NCI-H1105 (cell line): ENCODE results near the gene ATF5.

Source experiments
- DNase-seq: peaks from one replicate; lab custom pipeline; 2025; lab: John Stamatoyannopoulos, UW

Gene ATF5

DNA sequence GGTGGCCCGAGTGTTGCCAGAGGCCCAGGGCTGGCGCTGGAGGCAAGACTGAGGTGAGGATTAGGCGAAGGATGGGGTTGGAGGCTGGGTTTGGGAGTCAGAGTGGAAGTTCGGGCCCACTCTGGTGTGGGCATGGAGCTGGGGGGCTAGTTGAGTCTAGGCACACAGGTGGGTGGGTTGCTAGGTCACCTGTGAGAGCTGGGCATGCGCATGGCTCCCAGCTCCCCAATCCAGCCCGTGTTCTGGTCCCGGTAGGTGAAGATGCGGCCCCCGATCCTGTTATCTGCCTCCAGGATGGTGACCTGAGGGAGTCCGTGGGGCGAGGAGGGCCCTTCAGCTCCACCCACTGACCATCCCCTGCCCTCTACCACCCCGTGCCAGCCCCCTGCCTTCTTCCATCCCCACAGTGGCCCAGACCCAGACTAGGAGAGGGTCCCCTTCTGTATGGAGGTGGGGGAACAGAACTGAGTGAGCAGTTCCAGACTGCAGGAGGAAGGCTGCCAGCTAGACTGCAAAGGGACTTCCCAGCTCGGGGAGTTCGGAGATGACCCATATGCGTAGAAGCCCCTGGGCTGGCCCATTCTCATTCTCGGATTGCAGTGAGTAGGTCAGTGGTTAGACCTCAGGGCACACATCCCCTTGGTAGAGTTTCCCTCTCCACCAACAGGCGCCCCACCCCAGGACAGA, 34.0 kb upstream of the ATF5 start:
- DNase-seq = no peak

DNA sequence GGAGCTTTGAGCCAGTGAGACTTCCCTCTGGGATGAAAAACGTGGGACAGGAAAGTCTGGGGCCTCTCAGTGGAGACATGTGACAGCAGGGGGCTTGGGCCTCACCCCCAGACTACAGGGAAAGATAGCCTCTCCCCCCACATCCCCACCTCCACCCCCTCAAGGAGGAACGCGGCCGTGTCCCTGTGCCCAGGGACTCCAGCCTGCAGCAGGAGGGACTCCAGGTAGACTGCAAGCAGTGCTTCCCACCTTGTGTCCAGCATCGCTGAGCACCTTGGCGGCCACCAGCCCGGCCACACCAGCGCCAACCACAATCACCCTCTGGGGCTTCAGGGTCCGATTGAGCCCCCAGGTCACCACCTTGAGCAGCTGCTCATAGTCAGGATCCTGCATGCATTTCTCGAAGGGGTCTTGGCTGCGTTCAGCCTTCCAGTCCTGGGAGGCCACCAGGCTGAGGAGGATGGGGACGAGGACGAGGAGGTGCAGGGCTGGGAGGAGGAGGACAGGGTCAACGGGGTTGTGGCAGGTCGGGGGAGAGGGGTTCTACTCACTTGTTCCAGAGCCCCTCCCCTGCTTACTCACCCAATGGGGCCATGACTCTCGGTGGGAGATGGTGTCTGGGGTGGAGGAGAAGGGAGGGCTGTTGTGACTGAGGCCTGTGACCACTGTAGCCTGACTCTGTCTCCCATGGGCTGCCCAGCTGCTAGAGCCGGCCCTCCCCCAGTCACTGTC, 33.3 kb upstream of the ATF5 start:
- no peak for DNase-seq

- DNase-seq = no peak
These were observed 32.0 kb upstream of the ATF5 start, which contains the start of gene IL4I1 for GRCh38 chr19:49896863-49897621. Gene IL4I1, minus strand, starts transcription at chr19:49896887. Its CDS starts 727 bp downstream, at chr19:49896160.

GRCh38 chr19:49904136-49904535, 24.9 kb upstream of the ATF5 start:
- no peak for DNase-seq

- no peak for DNase-seq
These were observed 22.0 kb upstream of the ATF5 start for GRCh38 chr19:49906879-49907564.

- DNase-seq = no peak
These were observed 21.1 kb upstream of the ATF5 start for GRCh38 chr19:49907745-49908446.

DNA sequence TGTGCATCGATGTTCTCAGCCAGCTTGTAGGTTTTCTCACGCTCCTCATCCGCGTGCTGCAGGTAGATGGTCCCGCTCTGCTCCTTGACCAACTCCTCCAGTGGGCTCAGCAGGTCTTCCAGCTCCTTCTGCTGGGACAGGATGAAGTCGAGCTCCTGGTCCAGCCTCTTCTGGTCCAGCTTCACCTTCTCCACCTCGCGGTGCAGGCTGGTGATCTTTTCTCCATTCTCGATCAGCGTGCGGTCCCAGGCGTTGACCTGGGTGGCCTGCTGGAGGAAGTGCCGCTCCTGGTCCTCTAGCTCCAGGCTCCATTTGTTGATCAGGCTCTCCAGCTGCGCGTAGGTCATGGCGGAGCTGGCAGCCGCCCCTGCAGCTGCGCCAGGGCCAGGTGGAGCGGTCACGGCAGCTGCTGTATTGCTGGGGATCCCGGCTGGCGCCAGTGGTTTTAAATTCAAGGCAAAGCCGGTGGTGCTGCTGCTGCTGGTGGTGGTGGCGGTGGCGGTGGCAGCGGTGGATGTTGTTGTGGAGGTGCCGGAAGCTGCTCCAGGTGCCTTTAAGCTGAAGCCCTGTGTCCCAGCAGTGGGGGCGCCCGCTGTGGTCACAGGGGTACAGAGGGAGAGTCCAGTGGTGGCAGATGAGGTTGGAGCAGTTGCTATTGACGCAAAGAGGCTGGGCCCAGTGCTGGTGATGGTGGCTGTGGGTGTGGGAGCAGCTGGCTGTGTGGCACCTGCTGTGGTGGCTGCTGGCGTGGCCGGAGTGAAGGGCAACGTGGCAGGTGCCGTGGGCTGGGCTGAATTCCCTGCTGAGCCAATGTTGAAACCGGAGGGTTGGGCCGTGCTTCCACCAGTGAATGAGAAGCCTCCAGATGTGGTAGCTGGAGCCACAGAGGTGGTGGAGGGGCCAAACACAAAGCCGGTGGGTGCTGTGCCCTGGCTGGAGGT, 20.3 kb upstream of the ATF5 start:
- no peak for DNase-seq

DNA sequence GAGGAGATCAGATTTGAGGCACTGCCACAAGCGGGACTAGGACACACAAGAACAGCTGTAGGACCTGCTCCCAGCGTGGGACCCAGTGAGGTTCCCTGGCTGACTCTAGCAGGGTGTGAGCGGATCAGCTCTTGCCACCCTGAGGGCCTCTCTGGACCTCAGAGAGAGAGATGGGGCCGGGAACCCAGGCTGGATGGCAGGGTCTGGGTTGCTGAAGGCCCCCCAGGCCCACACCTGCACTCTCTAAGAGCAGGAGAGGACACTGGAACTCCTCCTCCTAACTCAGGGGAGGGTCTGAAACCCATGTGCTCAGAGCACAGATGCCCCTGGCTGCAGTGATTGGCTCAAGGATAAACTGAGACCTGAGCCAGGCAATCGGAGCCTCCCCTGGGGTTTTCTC, 18.8 kb upstream of the ATF5 start:
- DNase-seq = no peak

DNA sequence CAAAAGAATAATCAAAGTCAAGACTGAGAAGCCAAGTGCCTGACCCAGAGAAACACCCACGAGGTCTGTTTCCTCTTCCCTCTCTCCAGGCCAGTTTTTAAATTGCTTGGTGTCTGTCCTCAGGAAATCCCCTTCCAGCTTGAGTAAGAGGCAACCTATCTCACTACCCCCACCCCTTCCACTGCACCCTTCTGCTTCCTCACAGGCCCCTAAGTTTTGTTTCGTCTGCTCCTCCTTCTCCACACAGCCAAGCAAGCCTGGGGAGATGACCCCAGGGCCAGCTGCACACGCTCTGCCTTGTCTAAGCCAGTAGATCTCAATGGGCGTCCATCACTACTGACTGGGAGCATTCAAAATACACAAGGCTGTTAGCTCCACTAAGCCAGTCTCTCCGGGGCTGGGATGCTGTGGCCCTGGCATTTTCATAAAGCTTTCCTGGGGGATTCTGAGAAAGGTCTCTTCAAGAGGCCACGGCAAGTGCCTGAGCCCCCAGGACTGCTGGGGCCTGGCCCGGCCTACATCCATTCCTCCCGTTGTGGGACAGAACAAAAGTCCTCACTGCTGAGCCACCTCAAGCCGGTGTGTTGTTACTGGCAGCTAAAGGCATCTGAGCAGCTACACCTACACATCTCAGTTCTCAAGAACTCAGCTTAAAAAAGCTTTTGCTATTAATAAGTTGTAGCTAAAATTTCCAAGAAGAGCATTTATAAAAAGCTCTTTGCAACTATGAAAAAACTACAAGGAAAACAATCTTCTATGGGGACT, 17.4 kb upstream of the ATF5 start:
- DNase-seq = no peak

DNA sequence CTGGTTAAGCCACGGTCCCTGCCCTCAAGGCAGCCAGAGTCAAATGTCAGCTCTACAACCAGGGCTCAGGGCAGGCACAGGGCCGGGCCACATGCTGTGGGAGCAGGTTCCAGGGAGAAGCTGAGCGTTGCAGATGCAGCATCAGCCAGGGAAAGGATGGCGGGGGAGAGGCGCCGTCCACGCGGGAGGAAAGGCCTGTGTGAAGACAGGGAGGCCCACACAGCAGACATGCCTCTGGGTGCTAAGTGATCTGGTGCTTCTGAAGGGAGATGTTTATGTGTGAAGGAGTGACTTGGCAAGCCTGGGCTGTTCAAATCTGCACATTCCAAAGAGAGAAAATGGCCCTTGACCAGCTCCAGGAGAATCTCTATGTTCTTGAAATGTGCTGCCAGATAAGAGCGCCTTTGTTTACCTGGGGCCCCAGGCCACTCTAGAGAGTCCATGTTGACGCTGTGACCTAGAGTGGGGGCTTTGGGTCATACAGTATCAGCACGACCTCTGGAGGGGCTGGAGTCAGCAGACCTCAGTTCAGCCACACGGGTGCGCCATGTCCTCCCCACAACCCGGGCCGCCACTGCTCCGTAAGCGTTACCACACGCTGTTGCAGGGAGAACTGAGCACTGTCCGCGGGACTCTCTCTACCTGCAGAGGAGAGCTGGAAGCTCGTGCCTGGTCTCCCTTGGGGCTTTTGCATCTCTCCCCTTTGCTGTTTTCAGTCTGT, 15.9 kb upstream of the ATF5 start:
- no peak for DNase-seq

DNA sequence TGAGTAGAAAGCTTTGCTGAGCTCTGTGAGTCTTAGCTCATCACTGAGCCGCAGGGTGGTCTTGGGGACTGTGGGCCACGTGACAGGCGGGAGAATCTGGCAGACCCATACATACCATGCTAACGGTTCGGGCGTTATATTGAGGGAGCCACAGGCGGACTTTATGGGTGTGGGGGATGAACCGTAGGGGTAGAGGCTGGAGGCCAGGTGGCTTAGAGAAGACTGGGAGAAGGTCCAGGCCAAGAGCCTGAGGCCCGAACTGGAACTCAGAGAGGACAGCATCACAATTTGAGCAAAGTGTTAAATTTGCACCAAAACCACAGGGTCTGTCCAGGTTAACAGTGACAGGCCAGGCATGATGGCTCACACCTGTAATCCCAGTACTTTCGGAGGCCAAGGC, 15.3 kb upstream of the ATF5 start:
- no peak for DNase-seq

DNA sequence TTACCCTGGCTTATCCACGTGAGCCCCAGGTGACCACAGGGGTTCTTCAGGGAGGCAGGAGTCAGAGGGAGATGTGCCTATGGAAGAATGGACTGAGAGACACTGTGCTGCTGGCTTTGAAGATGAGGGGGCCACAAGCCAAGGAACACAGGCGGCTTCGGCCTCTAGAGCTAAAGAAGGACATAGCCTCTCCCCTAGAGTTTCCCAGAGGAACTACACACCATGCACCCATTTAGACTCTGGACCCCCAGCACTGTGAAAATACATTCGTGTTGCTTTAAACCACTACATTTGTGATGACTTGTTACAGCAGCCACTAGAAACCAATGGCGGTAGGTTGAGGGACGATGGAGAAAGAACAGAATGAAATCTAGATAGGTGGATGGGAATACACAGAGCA, 13.7 kb upstream of the ATF5 start:
- DNase-seq = no peak

- no peak for DNase-seq
These were observed 11.9 kb upstream of the ATF5 start for GRCh38 chr19:49916839-49917733.

DNA sequence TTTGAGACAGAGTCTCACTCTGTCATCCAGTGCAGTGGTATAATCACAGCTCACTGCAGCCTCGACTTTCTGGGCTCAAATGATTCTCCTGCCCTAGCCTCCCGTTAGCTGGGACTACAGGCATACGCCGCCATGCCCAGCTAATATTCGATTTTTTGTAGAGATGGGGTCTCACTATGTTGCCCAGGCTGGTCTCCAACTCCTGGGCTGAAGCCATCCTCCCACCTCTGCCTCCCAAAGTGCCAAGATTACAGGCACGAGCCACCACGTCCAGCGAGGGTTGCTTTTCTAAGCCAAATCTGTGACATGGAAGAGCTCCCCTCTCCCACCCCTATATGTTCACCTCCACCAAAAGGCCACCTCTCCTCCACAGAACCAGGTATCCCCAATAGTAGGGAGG, 10.9 kb upstream of the ATF5 start:
- no peak for DNase-seq

DNA sequence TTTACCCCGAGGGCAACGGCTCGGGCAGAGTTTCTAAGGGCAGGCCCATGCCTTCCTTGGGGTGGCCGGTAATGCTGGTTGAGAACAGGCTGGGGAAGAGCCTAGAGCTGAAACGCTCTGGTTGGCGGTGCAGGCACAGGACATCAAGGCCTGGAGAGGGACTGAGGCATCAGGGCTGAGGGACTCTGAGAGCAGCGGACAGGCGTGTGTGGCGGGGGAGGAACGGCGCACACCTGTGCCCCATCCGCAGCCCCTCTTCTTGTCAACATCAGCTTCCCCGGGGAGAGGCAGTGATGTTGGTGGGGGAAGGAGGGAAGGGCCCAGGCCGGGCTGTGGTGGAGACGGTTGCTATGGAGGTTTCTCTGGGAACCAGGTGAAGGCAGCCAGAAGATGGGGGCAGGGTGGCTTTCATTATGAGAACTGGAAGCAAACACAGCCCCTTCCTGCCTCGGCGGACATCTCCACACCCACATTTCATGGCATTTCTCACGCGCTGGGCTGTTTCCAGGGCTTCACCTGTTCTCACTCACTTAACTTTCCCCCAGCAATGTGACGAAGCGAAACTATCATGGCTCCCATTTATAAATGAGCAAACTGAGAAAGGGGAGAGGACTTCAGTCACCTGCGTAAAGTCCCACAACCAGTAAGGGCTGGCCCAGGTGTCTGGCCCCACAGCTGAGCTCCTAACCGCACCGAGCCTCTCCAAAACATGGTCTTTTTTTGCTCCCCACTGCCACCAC, 8.2 kb upstream of the ATF5 start:
- no peak for DNase-seq

- no peak for DNase-seq
These were observed 6.9 kb upstream of the ATF5 start for GRCh38 chr19:49921871-49922795.
